ENCODE measurements around the gene ORM2. TPM values are rescaled to one million over a fixed set of nuclear protein-coding genes. Genes with fewer than 3 reads are reported as not detected.

ORM2 gene
- total and polyA plus RNA-seq, 2 donors (not counting 1 experiment from before 2014, with no cell fraction given): not detected

GRCh38 chr9:114313186-114313585 is 16.5 kb upstream of the ORM2 start:
- no peak overlapping the region for H3K4me3 ChIP-seq (ENCODE audit: control extremely low read depth in 1 of 5, extremely low read depth in 1 of 5, insufficient read depth in 1 of 5, low read depth in 2 of 5, low read length in 4 of 5)
- TF ChIP-seq EZH2 (IDR thresholded peaks at IDR 0.05; ENCODE audit: borderline replicate concordance, insufficient read depth, low read depth, low read length, poor library complexity, severe bottlenecking): no peak
- TF ChIP-seq CTCF (IDR thresholded peaks at IDR 0.05): no peak
- peaks cover 4% of the 10 kb centered on the region for H3K27me3 Mint-ChIP-seq
- H3K9me3 Mint-ChIP-seq (ENCODE audit: insufficient read depth): no peaks in the 10 kb centered on the region
- H3K79me2 ChIP-seq (ENCODE audit: control insufficient read depth, insufficient read depth, low read length): no peaks in the 10 kb centered on the region
- H3K4me3 Mint-ChIP-seq: no peak overlapping the region
- H3K9me3 ChIP-seq (ENCODE audit: control extremely low read depth in 1 of 3, control insufficient read depth in 2 of 3, insufficient read depth in 1 of 3, low read length in 2 of 3): peaks cover 0 to 14% (median 3%) of the 10 kb centered on the region in 3 donors
- POLR2A ChIA-PET: no interaction called here
- H3K9ac ChIP-seq (ENCODE audit: low read length): no peak overlapping the region
- WGBS (ENCODE audit: insufficient coverage): 100% methylated on average over 4 of the region's 8 CpGs
- H3K27me3 ChIP-seq (replicated peaks in 1 of 4; ENCODE audit: control extremely low read depth in 1 of 4, control insufficient read depth in 3 of 4, insufficient read depth in 4 of 4, low read length in 3 of 4): no peaks in the 10 kb centered on the region
- intact Hi-C loops (cut with micrococcal nuclease): no loop called here
- DNase-seq: no peak
- CTCF ChIA-PET: interaction anchor here (0.8 kb wide), 1 partner anchor 22 kb away, joined by 3 read pairs; no protein-coding TSS in a partner anchor
- no peaks in the 10 kb centered on the region for H3K4me1 Mint-ChIP-seq
- H3K4me2 ChIP-seq (replicated peaks; ENCODE audit: low read depth, low read length, poor library complexity, severe bottlenecking): no peak overlapping the region
- H3K36me3 ChIP-seq (replicated peaks in 1 of 2; ENCODE audit: control extremely low read depth in 1 of 2, control insufficient read depth in 1 of 2, extremely low read depth in 1 of 2, insufficient read depth in 2 of 2, low read length in 1 of 2): no peaks in the 10 kb centered on the region
- H4K20me1 ChIP-seq (ENCODE audit: control insufficient read depth, insufficient read depth, low read length, poor library complexity, severe bottlenecking): no peaks in the 10 kb centered on the region
- no peak overlapping the region for H2AFZ ChIP-seq (ENCODE audit: insufficient read depth, low read depth, low read length, poor library complexity, severe bottlenecking)
- no peaks in the 10 kb centered on the region for H3K4me1 ChIP-seq (ENCODE audit: control insufficient read depth in 2 of 2, insufficient read depth in 2 of 2, low read length in 2 of 2)
- ATAC-seq (ENCODE audit: low read depth): no peak
- no peak overlapping the region for H3K27ac ChIP-seq (ENCODE audit: low read length in 2 of 2)
- H3K27ac Mint-ChIP-seq: no peak overlapping the region

- no peaks in the 10 kb centered on the region for H3K79me2 ChIP-seq (ENCODE audit: control insufficient read depth, insufficient read depth, low read length)
- no peaks in the 10 kb centered on the region for H4K20me1 ChIP-seq (ENCODE audit: control insufficient read depth, insufficient read depth, low read length, poor library complexity, severe bottlenecking)
- H3K4me3 ChIP-seq (ENCODE audit: control extremely low read depth in 1 of 5, extremely low read depth in 1 of 5, insufficient read depth in 1 of 5, low read depth in 2 of 5, low read length in 4 of 5): no peak overlapping the region
- ChIA-PET POLR2A (no interaction called here), CTCF (interaction anchor here (0.8 kb wide), 1 partner anchor 23 kb away, joined by 3 read pairs; no protein-coding TSS in a partner anchor)
- H3K36me3 ChIP-seq (replicated peaks in 1 of 2; ENCODE audit: control extremely low read depth in 1 of 2, control insufficient read depth in 1 of 2, extremely low read depth in 1 of 2, insufficient read depth in 2 of 2, low read length in 1 of 2): no peaks in the 10 kb centered on the region
- no peaks in the 10 kb centered on the region for H3K4me1 ChIP-seq (ENCODE audit: control insufficient read depth in 2 of 2, insufficient read depth in 2 of 2, low read length in 2 of 2)
- Mint-ChIP-seq H3K27me3 (peaks cover 9% of the 10 kb centered on the region), H3K27ac (no peak overlapping the region), H3K4me3 (no peak overlapping the region), H3K9me3 (ENCODE audit: insufficient read depth) (no peaks in the 10 kb centered on the region), H3K4me1 (no peaks in the 10 kb centered on the region)
- H3K9me3 ChIP-seq (ENCODE audit: control extremely low read depth in 1 of 3, control insufficient read depth in 2 of 3, insufficient read depth in 1 of 3, low read length in 2 of 3): peaks cover 0 to 14% (median 3%) of the 10 kb centered on the region in 3 donors
- DNase-seq (no peak), ATAC-seq (ENCODE audit: low read depth) (no peak)
- H3K27me3 ChIP-seq (replicated peaks in 1 of 4; ENCODE audit: control extremely low read depth in 1 of 4, control insufficient read depth in 3 of 4, insufficient read depth in 4 of 4, low read length in 3 of 4): no peaks in the 10 kb centered on the region
- H3K27ac ChIP-seq (ENCODE audit: low read length in 2 of 2): no peak overlapping the region
- TF ChIP-seq CTCF (IDR thresholded peaks at IDR 0.05) (no peak), EZH2 (IDR thresholded peaks at IDR 0.05; ENCODE audit: borderline replicate concordance, insufficient read depth, low read depth, low read length, poor library complexity, severe bottlenecking) (no peak)
- H3K9ac ChIP-seq (ENCODE audit: low read length): no peak overlapping the region
- WGBS (ENCODE audit: insufficient coverage): 84% methylated on average over 7 of the region's 7 CpGs
- H3K4me2 ChIP-seq (replicated peaks; ENCODE audit: low read depth, low read length, poor library complexity, severe bottlenecking): no peak overlapping the region
- H2AFZ ChIP-seq (ENCODE audit: insufficient read depth, low read depth, low read length, poor library complexity, severe bottlenecking): no peak overlapping the region
- intact Hi-C loops (cut with micrococcal nuclease): no loop called here
Measured at GRCh38 chr9:114314256-114314867, 15.3 kb upstream of the ORM2 start.
